Measurements from ENCODE around the gene URGCP.

The URGCP gene

DNA sequence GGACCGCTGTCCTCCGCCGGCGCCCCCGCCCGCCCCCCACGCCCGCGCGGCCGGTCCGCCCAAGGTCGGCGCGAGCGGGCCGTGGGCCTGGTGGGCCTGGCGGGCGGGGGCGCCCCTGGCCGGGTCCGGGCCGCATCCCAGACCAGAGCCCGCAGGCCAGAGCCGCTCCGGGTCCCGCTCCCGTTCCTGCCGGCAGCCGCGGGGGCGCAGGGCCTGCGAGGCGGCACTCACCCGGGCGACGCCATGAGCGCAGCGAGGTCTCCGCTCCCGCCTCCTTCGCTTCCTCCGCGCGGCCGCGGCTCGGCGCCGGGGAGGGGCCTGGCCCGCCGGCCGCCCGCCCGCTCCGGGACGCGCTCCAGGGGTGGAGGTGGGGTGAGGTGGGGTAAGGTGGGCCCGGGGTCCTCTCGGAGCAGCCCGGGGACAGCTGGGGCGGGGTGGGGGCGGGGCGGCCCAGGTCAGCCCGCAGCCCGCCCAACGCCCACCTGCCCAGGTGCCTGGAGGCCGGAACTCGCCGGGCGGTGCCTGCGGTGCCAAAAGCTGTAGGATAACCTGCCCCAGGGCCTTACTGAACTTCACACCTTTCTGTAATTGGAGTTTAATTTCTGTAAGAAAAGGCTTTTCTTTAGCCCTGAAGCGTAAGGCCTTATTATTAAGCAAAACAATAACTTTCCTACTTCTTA lies at the start of gene URGCP:
Gene URGCP, minus strand, starts transcription at position 266 of the 680 bp plus-strand sequence. Its CDS starts 21 bp downstream, at position 245.
- DNase-seq, result peak; percentile 47

DNA sequence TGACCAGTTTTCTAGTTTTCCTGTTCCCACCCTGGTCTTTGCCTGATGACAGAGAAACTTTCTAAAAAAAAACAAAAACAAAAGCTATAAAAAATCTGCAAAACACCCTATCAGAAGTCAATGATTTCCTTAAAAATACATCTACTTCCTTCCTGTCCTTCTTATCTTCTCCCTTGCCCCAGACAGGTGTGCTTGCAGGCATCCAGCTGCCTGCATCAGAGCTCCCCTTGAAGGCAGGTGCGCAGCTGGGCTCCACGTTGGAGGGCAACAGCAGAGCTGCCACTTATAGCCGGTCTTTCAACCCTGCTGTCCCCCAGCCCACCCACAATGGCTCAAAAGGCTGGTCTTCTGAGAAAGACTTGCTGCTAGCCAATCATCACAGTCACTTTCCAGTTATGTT lies 49.6 kb upstream of the URGCP start:
- DNase-seq, result no peak

GRCh38 chr7:43954524-43955228 lies 48.3 kb upstream of the URGCP start:
- peak; percentile 81 for DNase-seq

DNA sequence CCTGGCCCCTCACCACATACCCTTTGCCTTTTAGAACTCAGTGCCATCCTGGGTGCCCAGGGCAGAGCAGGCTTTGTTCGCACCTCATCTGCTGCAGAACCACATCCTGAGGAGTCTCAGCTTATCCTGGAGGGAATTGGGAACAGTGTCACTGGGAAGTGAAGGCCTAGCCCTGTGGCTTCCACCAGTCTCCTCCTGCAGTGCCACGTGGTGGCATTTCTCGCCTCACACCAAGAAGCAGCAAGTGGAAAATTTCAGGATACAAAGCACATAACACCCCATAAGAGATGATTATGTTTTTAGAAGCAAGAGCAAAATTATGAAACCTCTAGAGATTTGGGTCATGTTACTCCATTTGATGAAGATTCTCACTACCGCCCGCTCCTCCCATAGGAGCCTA lies 46.7 kb upstream of the URGCP start:
- DNase-seq, result no peak

GRCh38 chr7:43952028-43952427 lies 45.6 kb upstream of the URGCP start:
- DNase-seq, result no peak

DNA sequence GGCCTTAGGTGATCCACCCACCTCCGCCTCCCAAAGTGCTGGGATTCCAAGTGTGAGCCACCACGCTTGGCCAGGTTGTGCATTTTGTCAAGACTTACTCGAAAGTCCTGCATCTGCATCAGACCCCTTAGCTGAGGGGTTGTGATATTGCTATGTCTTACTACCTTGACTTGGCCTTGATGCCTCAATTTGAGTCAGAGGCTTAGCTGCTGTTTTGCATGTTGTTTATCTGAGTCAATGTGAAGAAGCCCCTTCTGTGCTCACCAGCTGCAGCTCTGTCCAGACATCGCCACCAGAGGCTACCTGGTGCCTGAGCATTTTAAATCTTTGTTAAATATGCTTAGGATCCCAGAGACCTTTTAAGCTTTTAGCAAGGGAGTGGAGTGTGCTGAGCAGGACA lies 37.9 kb upstream of the URGCP start:
- no peak for DNase-seq

- no peak for DNase-seq
These were observed 37.2 kb upstream of the URGCP start for GRCh38 chr7:43943417-43944187.

- no peak for DNase-seq
These were observed 36.6 kb upstream of the URGCP start for GRCh38 chr7:43942997-43943396.

DNA sequence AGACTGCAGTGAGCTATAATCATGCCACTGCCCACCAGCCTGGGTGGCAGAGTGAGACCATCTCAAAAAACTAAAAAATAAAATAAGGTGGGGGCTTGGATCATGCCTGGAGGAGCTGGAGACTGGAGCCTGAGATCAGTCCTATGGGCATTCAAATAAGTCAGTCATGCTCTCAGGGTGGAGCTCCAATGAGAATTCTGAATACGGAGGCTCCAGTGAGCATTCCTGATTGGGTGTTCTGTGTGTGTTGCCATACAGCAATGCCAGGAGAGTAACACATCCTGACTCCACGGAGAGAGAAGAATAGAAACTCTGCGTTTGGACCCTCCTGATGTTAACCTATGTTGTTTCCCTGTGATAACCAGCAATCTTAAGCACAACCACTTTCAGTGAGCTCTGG lies 35.9 kb upstream of the URGCP start:
- DNase-seq, result no peak

GRCh38 chr7:43938892-43939482 lies 32.6 kb upstream of the URGCP start:
- DNase-seq, result no peak

- no peak for DNase-seq
These were observed 31.0 kb upstream of the URGCP start for GRCh38 chr7:43937444-43937843.

GRCh38 chr7:43933902-43934560 lies 27.6 kb upstream of the URGCP start:
- DNase-seq, result no peak

DNA sequence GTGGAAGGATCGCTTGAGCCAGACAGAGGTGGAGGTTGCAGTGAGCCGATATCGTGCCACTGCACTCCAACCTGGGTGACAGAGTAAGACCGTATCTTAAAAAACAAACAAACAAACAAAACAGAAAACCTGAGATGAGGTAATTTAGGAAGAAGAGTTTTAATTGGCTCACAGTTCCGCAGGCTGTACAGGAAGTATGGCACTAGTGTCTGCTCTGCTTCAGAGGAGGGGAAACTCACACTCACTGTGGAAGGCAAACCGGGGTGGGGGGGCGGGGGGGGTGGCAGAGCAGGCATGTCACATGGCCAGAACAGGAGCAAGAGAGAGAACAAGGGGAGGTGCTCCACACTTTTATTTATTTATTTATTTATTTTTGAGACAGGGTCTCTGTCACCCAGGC lies 24.9 kb upstream of the URGCP start:
- no peak for DNase-seq

DNA sequence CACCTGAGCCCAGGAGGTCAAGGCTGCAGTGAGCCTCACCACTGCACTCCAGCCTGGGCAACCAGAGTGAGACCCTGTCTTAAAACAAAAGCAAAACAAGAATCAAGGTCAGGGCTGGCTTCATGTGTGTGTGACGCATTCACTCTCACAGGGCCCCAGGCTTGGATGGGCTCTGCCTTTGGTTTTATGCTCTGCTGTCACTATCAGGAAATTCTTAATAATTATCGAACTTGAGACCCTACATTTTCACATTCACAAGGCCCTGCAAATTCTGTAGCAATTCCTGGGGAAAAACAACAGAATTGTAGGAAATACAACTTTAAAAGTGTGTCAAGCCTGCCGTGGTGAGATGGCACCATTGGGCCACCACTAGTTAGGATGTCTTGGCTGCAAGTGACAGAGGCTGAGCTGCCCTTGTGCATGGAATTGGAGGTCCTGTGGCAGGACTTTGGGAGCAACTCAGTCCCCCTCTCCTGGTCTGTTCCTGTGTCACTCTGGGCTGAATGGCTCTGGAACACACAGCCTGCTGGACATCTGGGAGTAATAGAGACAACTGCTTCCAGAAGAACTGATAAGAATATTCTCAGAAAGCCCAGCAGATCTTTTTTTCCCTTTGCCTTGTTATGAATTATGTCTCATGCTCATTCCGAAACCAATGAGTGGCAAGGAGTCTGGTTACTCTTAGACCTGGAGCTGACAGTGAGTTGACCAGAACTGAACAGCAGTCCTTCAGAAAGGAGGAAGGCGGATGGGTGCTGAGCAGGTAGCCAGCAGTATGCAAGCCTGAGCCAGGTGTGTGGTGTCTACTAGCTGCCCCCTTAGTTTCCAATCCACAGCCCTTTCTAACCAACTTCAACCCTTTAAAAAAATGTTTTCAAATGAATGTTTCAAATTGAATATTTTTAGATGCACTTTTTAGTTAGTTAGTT lies 23.4 kb upstream of the URGCP start:
- DNase-seq, result no peak

GRCh38 chr7:43927810-43928209 lies 21.4 kb upstream of the URGCP start:
- no peak for DNase-seq

DNA sequence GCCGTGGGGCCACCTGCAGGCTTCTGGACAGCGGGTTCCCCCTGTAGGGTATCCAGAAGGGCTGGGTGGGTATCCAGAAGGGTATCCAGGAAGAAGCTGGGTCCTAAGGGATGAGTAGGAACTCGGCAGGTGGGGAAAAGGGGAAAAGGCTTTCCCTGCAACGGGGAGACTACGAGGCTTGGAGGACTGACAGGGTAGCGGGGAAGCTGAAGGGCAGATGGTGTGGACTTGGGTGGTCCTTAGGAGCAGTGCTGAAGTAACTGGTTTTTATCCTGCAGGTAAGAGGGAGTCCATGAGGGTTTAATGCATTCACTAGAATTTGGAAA lies 20.4 kb upstream of the URGCP start:
- no peak for DNase-seq

- DNase-seq, result peak; percentile 87
These were observed 19.8 kb upstream of the URGCP start, which contains the start of gene UBE2D4 for GRCh38 chr7:43925984-43926797. Gene UBE2D4, plus strand, starts transcription at chr7:43926436. Its CDS starts 97 bp downstream, at chr7:43926533.

- DNase-seq, result no peak
These were observed 16.3 kb upstream of the URGCP start for GRCh38 chr7:43922726-43923125.

- no peak for DNase-seq
These were observed 15.0 kb upstream of the URGCP start for GRCh38 chr7:43921423-43921822.

DNA sequence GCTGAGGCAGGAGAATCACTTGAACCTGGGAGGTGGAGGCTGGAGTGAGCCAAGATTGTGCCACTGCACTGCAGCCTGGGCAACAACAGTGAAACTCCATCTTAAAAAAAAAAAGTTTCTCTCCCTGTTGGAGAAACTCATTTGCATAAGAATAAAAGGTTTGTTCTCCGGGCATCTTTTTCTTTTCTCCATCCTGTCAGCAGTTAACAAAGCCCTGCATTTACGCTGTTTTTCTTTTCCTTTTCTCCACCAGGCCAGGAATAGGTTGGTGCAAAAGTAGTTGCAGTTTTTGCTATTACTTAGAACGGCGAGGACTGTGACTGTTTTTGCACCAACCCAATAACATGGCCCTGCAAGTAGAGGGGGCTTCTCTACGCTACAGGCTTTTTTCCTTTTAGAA lies 9.5 kb upstream of the URGCP start:
- DNase-seq, result no peak

DNA sequence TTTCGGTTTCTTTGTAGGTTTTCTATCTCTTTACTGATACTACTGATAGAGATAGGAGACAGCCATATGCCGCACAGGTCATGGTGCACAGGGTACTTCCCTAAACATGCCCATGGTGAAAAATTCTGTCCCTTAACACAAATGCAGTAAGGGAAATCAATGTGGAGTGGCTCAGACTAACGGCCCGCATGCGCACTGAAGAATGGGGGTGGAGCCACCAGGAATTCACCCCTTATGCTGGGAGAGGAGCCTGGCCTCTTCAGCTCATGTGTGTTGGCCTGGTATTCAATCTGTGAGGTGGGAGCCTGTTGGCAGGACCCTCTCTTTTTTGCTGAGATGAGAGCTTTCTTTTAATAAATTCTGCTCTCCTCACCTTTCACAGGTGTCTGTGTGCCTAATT lies 8.4 kb upstream of the URGCP start:
- no peak for DNase-seq
